Urinary bladder (tissue), 4 donors: ENCODE results near the gene ETFB. TPM values are rescaled to one million over a fixed set of nuclear protein-coding genes. Genes with fewer than 3 reads are reported as not detected.

Experiments
- DNase-seq: peaks from one replicate; pipeline ENCODE4 v3.0.0-alpha.2; 2015; ENCODE audit errors: extremely low spot score
- H3K27ac ChIP-seq: one replicate; pipeline ENCODE4 v1.5.1; 2013; ENCODE audit warnings: low read depth, mild to moderate bottlenecking, moderate library complexity
- H3K36me3 ChIP-seq: one replicate; pipeline ENCODE4 v1.6.1; 2013; ENCODE audit warnings: mild to moderate bottlenecking, moderate library complexity; ENCODE audit not compliant: insufficient read depth
- H3K4me1 ChIP-seq: one replicate; pipeline ENCODE4 v1.6.1; 2013; ENCODE audit warnings: mild to moderate bottlenecking, moderate library complexity; ENCODE audit not compliant: insufficient read depth
- H3K4me3 ChIP-seq: one replicate; pipeline ENCODE4 v1.5.1; 2013; ENCODE audit warnings: low read depth, low read length
- WGBS: extraction: QIAGEN DNeasy Blood & Tissue Kit; methylation state at CpG from one replicate; pipeline ENCODE4 v1.1.7; 2013; 5-methylcytosine and 5-hydroxymethylcytosine counted together
- polyA plus RNA-seq: library from polyadenylated mRNA; stranded (reverse); fragments of 200-250 nt; gene quantifications from one replicate; pipeline ENCODE4 v1.2.3, GENCODE V29; 2013
- total RNA-seq: library from RNA; depleted of rRNA; stranded (reverse); fragments of >200 nt; gene quantifications from one replicate; pipeline ENCODE4 v1.2.3, GENCODE V29; 2014
- donor health status: healthy with polysubstance abuse.
- donor health status: healthy.

The ETFB gene
- total and polyA plus RNA-seq, 2 donors: 25.1 to 121 TPM

DNA sequence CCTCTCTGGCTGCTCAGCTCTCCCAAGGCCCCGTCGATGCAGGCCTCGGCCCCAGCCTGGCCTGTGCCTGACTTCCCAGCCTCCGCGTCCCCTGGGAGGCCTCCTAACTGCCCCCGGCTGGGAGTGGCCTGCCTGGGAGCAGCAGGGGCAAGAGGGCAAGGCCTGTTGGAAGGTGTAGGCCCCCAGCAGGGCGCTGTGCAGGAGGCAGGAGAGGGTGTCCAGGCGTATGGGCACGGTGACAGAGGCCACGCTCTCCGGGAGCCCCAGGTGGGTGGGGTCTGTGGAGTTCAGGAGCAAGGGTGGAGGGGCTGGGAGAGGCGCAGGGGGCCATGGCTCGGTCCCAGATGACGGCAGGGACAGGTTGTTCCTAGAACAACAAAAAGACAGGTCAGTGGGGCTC is 23.0 kb upstream of the ETFB start:
- Histone ChIP-seq H3K27ac (no peak overlapping the region), H3K4me1 (no peaks in the 10 kb centered on the region), H3K4me3 (no peak overlapping the region), H3K36me3 (no peaks in the 10 kb centered on the region)
- 83% methylated on average over 14 of the region's 14 CpGs for WGBS
- no peak for DNase-seq

DNA sequence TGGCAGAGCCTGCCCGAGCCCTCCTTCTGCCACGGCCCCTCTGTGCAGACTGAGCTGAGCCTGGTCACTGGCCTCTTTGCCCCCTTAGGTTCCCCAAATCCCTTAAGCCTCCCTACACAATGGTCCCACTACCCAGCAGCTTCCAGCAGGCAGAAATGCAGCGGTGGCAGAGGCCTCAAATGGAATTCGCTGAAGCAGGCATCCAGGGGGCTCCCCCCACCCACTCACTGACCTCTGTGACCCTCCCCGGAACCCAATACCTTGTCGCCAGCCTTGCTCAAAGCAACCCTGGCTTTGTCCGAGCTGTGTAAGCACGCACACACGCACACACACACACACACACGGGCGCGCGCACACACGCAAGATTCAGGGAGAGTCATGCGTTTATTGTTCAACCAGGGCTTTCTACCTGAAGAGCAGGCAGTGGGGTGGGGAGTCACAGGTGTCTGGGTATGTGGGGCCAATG is 21.8 kb upstream of the ETFB start, which contains the start of gene LIM2:
LIM2 (minus strand) TSS at position 51 of the 466 bp plus-strand sequence. CDS start 531 bp downstream, outside the sequence.
- WGBS: 68% methylated on average over 15 of the region's 15 CpGs
- Histone ChIP-seq H3K4me3 (no peak within 1 kb of the TSS), H3K36me3 (no peaks in the 10 kb centered on the region), H3K4me1 (no peaks in the 10 kb centered on the region), H3K27ac (no peak within 1 kb of the TSS)
- DNase-seq: no peak

DNA sequence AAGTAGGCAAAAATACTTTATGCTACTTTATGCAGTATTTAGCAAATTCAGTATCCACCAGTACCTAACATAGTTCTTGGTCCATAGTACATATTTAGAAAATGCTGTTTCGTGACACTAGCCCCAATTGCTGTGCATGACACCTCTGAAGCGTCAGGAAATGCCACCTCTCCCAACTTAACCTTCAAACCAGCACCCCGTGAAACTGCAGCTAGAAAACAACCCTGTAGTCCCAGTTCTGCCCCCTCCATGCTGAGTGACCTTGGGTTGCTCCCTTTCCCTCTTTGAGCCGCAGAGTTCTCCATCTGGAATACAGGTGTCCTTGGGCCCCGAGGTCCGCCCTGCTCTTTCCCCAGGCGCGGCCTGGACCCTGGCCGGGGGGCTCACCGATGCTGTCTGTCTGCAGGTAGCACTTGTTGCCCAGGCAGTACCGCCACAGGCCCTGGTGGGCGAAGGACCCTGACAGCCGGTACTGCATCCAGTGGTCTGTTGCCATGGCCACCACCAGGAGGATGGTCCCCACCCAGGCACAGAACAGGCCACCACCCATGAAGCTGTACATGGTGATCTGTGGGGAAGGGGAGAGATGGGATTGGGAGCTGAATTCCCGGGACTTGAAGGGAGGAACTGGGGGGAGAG is 20.8 kb upstream of the ETFB start:
- H3K36me3 ChIP-seq: no peaks in the 10 kb centered on the region
- 87% methylated on average over 14 of the region's 14 CpGs for WGBS

DNA sequence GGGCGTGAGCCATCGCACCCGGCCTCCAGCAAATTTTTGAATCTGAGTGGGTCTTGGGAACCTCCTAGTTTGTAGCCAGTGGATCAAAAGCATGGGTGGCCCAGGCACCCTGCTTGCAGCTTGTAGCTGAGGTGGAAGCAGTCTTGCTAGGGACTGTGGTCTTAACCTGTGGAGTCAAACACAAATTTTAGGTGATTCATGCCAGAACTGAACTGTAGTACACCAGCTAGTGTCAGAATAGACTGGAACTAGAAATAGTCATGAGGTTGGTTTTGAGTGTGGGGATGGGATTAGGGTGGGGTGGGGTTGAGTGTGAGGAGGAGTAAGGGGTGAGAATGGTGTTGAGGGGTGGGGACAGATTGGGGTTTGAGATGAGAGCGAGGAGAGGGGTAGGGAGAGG is 15.8 kb upstream of the ETFB start:
- no peak overlapping the region for H3K4me3 ChIP-seq
- H3K27ac ChIP-seq: no peak overlapping the region
- 98% methylated on average over 4 of the region's 4 CpGs for WGBS
- no peaks in the 10 kb centered on the region for H3K36me3 ChIP-seq
- DNase-seq: no peak
- no peaks in the 10 kb centered on the region for H3K4me1 ChIP-seq

More for the DNA sequence above, 20.8 kb upstream of the ETFB start:
- DNase-seq: no peak
- H3K4me3 ChIP-seq: no peak overlapping the region
- H3K4me1 ChIP-seq: no peaks in the 10 kb centered on the region
- no peak overlapping the region for H3K27ac ChIP-seq

DNA sequence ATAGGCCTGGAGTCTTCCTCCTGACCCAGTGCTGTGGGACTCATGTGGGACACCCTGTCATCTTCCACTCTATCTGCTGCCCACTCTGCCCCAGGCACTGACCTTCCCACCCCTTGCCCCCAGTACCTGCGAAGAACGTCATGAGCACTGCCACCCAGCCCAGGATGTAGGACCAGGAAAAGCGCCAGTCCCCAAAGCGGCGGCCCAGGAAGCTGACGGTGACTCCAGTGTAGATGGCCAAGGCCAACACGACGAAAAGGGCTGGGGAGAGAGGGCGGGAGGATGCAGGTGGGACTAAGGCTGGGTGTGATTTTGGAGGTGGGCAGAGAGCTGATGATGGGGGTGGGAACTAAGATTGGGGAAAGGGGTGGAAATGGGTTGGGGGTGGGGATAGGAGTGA is 14.2 kb upstream of the ETFB start:
- H3K36me3 ChIP-seq: no peaks in the 10 kb centered on the region
- no peak overlapping the region for H3K4me3 ChIP-seq
- no peak for DNase-seq
- no peaks in the 10 kb centered on the region for H3K4me1 ChIP-seq
- H3K27ac ChIP-seq: no peak overlapping the region
- 92% methylated on average over 9 of the region's 9 CpGs for WGBS

DNA sequence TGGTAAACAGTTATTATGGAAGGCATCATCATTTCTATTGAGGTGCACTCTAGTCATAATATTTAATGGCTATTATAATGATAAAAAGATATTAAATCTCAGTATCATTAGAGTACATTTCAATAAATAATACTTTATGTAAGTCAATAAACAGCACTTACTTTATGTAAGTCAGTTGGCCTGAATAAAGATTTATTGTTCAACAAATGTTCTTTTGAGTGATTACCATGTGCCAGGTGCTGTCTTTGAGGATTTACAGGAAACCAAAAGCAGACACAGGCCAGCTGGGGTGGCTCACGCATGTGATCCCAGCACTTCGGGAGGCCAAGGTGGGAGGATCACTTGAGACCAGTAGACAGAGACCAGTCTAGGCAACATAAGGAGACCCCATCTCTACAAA is 11.2 kb upstream of the ETFB start:
- H3K4me1 ChIP-seq: no peaks in the 10 kb centered on the region
- no peak overlapping the region for H3K4me3 ChIP-seq
- no peak overlapping the region for H3K27ac ChIP-seq
- 74% methylated on average over 2 of the region's 2 CpGs for WGBS
- no peak for DNase-seq
- H3K36me3 ChIP-seq: no peaks in the 10 kb centered on the region

DNA sequence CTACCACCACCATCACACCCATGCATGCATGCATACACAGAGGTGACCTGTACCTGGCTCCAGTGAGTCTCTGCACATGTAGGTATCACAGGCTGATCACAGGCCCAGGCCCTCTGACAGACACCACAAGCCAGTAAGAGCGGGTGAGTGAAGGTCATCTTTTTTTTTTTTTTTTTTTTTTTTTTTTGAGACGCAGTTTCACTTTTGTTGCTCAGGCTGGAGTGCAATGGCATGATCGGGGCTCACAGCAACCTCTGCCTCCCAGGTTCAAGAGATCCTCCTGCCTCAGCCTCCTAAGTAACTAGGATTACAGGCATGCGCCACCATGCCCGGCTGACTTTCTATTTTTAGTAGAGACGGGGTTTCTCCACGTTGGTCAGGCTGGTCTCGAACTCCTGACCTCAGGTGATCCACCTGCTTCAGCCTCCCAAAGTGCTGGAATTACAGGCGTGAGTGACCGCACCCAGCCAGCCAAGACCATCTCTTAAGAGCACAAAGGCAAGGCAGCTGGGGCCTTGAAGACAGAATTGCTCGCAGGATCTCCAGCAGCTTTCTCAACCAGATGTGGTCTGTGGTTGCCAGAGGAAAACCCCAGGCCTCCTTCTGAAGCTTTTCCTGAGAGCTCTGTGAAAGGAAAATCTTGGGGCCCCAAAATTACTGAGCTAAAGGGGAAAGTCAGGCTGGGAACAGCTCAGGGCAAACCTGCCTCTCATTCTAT is 9.5 kb upstream of the ETFB start:
- DNase-seq: no peak
- Histone ChIP-seq H3K36me3 (no peaks in the 10 kb centered on the region), H3K27ac (no peak overlapping the region), H3K4me3 (no peak overlapping the region), H3K4me1 (no peaks in the 10 kb centered on the region)
- 70% methylated on average over 11 of the region's 11 CpGs for WGBS

DNA sequence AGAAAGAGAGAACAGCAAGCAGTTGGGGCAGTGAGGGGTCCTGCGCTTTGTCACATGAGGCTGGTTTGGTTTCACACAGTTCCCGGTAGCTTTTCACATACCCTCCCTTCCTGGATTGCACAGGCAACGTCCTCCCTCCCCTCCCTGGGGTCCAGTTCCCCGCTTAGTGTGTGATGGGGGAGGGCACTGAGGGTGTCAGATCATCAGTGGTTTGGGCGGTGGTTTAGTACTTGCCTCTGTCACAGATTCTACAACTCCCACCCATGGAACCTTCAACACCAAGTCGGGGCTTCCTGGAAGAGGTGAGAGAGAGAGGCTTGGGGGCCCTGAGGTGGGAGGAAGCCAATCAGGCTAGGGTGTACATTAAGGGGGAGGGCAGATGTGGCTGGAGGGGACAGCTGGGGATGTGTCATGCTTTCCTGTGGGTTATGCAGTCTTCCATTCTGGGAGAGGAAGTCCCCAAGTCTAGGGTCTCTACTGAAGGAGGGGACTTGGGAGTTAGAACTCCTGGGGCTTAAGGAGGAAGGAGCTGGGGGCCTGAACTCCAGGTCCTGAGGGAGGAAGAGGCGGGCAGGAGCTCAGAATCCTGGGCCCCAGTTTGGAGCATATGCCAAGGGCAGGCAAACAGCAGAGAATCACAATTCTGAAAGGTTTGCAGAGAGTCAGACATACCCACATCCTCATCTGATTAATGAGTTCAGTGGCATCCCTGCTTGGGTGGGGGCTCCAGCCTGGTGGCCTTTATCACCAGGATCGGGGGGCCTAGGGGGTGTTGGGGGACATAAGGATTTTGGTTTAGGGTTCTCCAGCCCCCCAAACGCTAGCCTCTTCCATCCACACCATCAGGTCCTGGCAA is 6.7 kb upstream of the ETFB start, which contains the start of gene NKG7:
NKG7 (minus strand) TSS at position 6 of the 856 bp plus-strand sequence. CDS start 119 bp downstream, outside the sequence.
- 43% methylated on average over 9 of the region's 9 CpGs for WGBS
- Histone ChIP-seq H3K4me3 (no peak within 1 kb of the TSS), H3K27ac (no peak within 1 kb of the TSS), H3K4me1 (no peaks in the 10 kb centered on the region), H3K36me3 (no peaks in the 10 kb centered on the region)
- no peak for DNase-seq

DNA sequence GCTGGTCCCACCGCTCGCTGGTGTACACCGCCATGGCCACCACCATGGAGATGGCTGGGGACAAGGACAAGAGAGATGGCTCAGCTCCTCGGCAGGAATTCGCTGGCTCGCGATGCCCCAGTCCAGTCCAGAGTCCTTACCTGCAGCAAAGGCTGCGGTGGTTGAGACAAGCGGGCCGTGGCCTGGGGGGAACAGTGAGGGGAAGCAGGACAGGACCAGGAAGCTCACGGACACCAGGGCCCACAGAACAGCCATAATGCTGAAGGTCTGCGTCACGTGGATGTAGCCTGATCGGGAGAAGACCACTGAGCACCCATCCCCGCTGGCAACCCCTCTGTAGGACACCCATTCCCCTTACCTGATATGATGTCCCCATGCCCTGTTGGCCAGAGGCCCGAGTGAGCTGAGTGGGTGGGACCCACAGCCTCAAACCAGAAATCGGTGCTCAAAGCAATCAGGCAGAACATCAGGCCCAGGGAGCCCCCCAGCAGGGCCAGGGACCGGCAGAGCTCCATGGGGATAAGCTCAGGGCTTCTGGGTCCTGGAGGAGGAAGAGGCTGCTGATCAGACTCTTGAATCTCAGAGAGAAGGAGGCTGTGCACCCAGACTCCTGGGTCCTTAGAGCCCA is 5.9 kb upstream of the ETFB start:
- WGBS: 84% methylated on average over 18 of the region's 18 CpGs
- no peak overlapping the region for H3K4me3 ChIP-seq
- H3K4me1 ChIP-seq: no peaks in the 10 kb centered on the region
- H3K36me3 ChIP-seq: no peaks in the 10 kb centered on the region
- DNase-seq: no peak
- no peak overlapping the region for H3K27ac ChIP-seq

DNA sequence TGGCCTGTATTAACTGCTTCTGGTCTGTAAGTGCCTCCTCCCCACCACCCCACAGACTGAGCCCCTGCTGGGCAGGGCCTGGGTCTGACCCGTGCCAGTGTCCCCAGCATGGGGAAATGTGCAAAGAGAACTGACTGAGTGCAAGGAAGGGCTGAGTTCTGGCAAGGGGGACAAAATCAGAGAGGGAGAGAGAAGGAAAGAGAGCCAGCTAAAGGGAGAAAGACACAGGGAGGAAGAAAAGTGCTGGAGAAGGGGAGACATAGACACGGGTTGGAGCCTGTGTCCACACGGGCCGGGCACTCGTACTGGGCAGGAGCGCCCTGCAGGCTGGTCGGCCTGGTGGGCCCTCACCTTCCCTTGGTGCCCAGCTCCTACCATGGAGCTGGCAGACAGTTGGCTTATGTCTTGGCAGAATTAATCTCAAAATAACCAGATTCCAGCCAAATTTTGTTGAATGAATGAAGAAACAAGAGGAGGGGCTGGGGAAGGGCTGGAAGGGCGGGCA is 5.0 kb upstream of the ETFB start:
- no peaks in the 10 kb centered on the region for H3K36me3 ChIP-seq
- no peaks in the 10 kb centered on the region for H3K4me1 ChIP-seq
- no peak overlapping the region for H3K27ac ChIP-seq
- WGBS: 79% methylated on average over 8 of the region's 8 CpGs
- no peak for DNase-seq
- H3K4me3 ChIP-seq: no peak overlapping the region

DNA sequence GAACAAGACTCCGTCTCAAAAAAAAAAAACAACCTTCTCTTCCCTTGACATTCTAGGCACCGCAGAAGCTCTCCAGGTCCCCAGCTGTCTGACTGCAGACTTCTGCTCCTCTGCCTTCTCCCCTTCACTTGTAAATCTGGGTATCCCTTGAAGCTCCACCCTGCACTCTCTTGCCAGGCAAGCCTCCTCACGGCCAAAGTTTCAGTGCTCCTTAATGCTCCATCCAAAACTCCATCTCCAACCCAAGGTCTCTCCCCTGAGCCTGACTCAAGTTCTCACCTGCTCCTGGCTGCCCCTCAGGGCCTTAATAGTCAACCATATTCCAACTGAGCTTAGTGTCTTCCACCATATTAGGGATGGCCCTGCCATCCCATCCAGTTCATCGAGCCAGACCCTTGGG is 4.0 kb upstream of the ETFB start:
- no peak overlapping the region for H3K27ac ChIP-seq
- H3K4me1 ChIP-seq: peaks cover 1% of the 10 kb centered on the region
- 62% methylated on average over 4 of the region's 4 CpGs for WGBS
- no peaks in the 10 kb centered on the region for H3K36me3 ChIP-seq
- H3K4me3 ChIP-seq: no peak overlapping the region
- no peak for DNase-seq

DNA sequence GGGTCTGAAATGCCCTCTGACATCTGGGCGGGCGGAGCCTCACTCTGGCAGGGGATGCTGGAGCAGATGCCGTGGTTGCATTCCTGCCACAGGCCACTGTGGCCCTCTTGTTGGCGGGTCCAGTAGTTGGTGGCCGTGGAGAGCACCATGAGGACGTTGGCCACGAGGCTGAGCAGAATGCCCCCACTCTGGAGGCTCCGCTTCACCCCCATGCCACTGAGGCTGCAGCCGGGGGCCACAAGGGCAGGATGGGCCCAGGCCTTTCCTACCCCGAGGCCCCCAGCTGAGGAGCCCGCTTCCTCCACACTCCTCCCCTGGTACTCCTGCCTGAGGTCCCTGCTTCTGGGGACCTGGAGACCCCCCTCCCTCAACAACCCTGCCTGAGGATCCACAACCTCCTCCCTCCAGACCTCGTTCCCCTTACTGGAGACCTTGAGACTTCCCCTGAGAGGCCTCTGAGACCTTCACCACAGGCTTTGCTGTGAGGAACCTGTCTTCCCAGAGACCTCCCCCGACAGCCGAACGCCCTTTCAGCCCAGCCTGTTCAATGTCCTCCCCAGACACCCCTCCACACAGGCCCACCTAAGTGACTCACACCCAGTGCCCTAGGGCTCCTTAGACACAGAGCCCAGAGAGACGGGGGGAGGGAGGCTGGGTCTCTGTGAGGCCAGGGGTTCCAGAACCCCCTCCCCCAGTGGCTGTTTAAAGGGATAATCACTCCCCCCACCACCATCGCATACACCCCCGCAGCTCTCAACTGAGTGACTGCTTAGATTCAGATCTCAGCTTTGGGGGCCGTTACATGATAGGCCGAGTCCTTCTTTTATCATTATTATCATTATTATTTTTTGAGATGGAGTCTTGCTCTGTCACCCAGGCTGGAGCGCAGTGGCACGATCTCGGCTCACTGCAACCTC is 2.4 kb upstream of the ETFB start, which contains the start of gene CLDND2:
CLDND2 (minus strand) TSS at position 638 of the 917 bp plus-strand sequence; CDS start at position 212, 426 bp downstream.
- Histone ChIP-seq H3K36me3 (no peaks in the 10 kb centered on the region), H3K27ac (peak within 1 kb of the TSS; percentile 19), H3K4me1 (peaks cover 2% of the 10 kb centered on the region), H3K4me3 (peak within 1 kb of the TSS; percentile 45)
- WGBS: 57% methylated on average over 23 of the region's 23 CpGs
- DNase-seq: no peak
